Activated CD4-positive, alpha-beta T cell treated with anti-CD3 and anti-CD28 coated beads, Interleukin-2, amount 50 U/mL, for 4 hours (primary cell): Measurements from ENCODE around the gene ACVR2B.

Experiments
- DNase-seq, 2 experiments: peaks; one replicate each; pipeline ENCODE4 v3.0.0-alpha.2; 2020

Gene ACVR2B

GRCh38 chr3:38458796-38459498, 5.3 kb downstream of the ACVR2B start:
- DNase-seq = no peak

DNA sequence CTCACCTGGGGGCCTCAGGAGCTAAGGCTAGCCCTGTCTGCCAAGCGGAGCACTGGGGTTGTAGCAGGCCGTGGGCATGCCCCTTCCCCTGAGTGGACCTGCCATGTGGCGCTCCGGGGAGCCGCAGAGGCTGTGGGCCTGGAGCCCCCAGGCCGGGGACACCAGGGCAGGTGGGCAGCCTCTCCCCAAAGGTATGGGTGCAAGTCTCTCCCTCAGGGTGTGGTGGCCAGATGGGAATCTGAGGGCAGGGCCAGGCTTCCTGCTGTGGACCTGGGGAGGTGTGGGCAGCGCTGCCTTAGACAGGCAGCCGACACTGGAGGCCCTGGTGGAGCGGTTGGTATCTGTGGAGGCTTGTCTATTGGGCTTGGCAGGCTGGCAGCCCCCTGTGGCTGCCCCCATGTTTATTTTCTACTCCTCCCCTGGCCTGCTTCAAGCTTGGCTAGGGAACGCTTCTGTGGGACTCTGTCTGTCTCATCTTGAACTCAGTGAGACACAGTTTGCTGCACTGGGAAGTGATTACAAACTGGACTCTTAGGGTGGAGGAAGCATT, 5.9 kb downstream of the ACVR2B start:
- no peak for DNase-seq

DNA sequence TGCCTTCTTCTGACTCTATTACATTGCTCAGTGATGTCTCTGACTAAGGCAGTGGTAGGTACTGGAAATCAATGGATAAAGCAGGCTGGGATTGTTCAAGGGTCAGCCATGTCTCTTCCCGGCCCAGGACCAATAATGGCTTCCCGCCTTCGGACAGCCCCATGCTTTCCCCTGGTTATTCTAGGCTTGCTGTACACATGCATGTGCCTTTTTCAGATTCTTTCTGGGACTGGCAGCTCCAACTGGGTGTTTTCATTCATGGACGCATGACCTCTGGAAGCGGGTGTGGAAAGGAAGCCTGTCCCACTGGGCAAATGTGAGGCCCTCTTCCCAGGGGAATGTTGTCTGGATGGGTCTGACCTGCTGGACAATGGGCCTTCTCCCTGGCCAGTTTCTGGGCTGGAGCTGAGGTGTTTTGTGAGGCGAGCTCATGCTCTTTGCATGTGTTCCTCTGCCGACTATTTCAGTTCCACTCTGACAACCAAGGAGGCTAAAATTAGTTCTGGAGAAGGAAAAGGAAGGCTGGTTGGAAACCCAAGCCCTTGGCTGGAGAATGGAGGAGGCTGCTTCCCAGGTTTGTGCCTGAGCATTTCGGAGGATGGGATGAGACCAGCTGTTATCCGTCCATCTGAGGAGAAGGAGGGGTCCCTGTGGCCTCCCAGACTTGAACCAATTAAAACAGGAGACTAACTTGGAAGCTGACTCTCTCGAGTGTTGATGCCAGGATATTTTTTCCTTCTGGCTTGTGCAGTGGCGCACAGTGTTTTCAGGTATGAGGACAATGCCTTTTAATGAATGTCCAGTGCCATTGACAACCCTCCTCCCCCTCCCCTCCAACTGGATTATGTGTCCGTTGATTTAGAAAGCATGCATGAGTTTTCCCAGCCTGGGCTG, 6.9 kb downstream of the ACVR2B start:
- no peak for DNase-seq

- DNase-seq = no peak
These were observed 12.0 kb downstream of the ACVR2B start for GRCh38 chr3:38465588-38466154.

DNA sequence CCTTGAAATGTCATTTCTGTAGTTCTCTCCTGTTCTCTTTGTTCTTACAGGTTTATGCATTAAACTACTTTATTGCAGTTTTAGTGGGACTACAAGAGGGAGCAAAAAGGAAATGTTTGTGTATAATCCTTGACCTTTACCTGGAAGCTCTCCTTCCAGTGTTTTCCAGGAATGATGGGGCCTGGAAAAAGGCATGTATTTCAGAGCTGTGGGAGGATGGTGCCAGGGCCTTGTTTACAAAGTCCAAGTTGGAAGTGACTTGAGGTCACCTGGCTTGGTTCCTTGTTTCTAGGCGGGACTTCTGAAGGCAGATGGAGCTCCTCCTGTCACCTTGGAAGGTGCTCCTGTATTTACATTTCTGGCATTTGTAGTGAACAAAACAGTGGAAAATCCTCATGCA, 15.1 kb downstream of the ACVR2B start:
- DNase-seq = no peak

- DNase-seq = no peak
These were observed 16.2 kb downstream of the ACVR2B start for GRCh38 chr3:38469852-38470251.

DNA sequence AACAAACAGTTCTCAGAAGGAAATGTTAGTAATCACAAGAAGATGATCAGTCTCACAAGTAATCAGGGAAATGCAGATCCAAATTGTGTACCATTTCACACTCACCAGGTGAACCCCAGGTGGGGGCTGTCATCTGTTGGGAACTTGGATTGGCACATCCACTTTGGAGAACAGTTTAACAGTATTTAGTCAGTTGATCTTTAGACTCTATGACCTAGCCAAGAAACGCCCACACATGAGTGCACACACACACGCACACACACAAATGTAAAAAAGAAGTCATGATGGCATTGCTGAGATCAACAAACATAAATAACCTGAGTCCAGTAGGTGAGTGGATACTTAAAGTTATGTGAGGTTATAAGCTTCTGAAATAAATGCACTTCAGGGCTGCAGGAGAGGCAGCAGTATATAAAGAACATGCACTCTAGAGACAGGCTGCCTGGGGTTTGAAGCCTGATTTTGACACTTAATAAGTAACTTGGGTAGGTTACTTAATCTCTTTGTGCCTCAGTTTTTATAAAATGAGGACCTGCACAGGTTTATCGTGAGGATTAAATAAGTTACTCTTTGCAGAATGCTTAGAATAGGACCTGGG, 17.7 kb downstream of the ACVR2B start:
- DNase-seq = no peak

- DNase-seq = no peak
These were observed 18.7 kb downstream of the ACVR2B start for GRCh38 chr3:38472342-38472741.

DNA sequence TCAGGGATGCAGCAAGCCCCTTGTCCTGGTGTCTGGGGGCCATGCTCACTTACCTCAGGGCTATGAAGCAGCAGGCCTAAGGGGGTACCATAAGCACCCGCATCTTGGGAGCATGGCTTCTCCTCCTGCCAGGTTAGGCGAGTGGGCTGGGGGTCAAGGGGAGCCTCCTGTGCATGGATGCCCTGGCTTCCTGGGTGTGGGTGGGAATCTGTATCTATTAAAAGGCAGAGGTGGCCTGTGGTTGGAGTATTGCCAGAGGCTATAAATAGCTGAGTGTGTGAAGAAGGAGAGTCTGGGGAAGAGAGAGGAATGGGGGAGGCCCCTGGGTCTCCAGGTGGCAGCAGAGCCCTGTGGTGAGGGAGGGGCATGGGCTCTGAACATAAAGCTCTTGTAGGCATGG, 19.5 kb downstream of the ACVR2B start:
- DNase-seq = no peak

DNA sequence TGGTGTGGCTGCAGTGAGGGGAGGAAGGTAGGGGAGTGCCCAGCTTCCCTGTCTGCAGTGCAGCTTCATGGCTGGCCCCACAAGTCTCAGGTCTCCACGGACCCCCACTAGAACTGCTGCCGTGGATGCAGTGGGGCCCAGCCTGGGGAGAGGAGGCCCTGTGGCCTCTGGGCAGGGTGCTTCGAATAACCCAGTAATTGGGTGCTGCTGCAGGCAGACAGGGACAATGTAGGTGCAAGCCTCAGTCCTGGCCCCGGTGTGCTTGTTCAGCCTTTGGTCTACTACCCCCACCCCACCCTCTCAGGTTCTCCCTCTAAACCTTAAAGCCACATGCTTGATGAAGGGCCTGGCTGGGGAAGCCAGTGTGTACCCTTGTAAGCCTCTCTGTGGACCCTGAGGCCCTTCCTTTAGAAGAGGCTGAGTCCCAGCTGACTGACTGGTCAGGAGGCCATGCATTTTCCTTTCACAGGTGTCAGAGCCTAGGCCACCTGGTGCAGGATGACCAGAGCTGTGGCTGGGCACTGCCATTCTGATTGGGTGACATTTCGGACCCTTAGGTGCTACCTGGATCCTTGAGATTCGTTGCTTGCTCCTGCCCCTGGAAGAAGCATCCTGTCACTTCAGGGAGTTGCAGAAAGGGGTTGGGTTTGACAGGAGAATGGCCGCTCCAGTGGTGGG, 21.4 kb downstream of the ACVR2B start:
- DNase-seq = no peak

DNA sequence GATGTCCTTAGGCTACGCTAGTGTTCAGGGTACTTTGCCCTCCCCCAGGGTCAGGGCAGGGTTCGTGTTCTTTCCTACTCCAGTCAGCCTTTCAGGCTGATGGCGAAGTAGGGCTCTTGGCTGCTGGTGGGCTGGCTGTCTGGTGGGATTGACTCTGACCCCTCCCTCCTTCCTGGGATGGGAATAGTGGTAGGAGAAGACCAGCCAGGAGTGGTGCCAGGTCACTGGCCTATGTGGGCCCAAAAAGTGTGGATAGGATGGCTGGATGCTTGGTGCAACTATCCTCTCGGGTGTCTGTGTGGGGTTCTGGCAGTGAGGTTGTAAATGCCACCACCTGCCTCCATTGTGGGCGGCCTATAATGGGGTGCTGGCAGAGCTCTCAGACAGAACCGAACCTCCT, 22.0 kb downstream of the ACVR2B start:
- no peak for DNase-seq

DNA sequence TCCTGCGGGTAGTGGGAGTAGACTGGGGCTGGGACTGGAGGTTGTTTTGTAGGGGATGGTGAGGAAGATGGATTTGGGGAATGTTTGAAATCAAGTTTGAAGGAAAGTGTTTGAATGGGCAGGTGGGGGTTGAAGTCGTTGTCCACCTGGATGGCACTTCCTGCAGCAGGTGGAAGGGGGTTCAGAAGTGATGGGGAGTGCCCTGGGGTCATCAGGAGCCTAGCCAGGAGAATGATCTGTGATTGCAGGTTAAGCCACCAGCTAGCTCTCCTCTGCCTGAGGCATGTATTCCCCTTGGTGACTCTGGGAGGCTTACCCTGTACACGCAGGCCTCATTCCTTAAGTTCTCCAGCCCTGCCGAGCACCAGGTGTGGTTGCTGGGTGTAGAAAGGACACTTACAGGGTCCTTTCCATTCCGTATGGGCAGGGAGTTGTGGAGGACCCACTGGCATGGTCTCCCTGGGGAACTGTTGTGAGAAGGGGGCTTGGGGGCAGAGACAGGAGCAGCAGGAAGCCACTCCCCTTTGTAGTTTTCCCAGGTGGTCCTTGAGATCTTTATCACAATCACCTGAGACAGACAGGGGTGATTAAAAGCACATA, 22.6 kb downstream of the ACVR2B start:
- DNase-seq = no peak

DNA sequence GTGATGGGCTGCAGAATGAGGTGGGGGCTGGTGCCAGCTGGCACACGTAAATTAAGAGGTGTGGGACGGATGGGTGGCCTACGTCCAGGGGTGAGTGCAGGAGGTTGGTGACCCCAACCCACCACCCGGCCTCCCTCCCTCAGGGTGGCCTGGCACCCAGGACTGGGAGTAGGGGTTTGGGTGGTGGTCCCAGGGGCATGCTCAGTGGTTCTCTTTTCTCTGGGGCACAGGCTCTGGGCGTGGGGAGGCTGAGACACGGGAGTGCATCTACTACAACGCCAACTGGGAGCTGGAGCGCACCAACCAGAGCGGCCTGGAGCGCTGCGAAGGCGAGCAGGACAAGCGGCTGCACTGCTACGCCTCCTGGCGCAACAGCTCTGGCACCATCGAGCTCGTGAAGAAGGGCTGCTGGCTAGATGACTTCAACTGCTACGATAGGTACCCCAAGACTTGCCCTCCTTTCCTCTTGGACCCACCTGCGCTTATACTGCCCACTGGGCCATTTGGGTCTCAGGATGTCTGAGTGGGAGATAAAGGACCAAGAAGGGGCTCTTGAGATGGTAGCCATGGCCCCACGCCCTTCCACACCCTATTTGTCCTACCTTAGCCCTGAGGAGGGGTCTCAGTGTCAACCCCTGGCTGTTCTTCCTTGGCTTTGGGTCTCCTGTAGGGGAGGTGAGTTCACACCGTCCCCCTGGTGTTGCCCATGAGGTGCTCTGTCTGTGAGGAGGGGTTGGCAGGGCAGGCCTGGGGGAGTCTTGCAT, 23.5 kb downstream of the ACVR2B start:
- no peak for DNase-seq

DNA sequence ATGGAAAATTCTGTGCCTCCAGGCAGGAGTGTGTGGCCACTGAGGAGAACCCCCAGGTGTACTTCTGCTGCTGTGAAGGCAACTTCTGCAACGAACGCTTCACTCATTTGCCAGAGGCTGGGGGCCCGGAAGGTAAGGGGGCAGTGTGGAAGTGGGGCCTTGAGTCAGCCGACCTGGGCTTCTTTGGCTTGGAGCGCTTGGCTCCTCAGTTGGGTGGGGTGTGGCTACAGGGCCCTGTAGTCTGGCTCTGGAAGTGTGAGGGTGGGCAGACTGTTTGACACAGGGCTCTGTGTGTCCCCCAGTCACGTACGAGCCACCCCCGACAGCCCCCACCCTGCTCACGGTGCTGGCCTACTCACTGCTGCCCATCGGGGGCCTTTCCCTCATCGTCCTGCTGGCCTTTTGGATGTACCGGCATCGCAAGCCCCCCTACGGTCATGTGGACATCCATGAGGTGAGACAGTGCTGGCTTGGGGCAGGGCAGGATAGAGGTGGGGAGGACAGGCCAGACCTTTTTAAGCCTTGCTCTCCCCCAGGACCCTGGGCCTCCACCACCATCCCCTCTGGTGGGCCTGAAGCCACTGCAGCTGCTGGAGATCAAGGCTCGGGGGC, 24.3 kb downstream of the ACVR2B start:
- no peak for DNase-seq

GRCh38 chr3:38478901-38479300, 25.2 kb downstream of the ACVR2B start:
- no peak for DNase-seq

GRCh38 chr3:38479431-38480092, 25.9 kb downstream of the ACVR2B start:
- peak; percentile 24 to 33 for DNase-seq

DNA sequence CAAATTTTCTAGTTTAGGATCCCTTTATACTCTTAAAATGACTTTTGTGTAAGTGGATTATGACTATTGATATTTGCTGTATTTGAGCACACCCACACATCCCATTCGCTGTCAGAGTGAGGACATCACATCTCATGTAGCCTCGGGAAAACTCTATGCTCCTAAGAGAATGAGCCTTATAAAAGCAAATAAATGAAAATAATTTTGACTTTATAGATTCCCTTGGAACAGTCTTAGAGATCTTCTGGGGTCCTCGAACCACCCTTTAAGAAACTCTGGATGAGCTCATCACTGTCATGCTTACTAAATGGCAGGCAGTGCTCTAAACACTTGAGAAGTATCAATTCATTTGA, 26.4 kb downstream of the ACVR2B start:
- DNase-seq = no peak

GRCh38 chr3:38480930-38481329, 27.2 kb downstream of the ACVR2B start:
- DNase-seq = no peak

GRCh38 chr3:38482951-38483350, 29.3 kb downstream of the ACVR2B start:
- DNase-seq = no peak

- DNase-seq = no peak
These were observed 33.6 kb downstream of the ACVR2B start for GRCh38 chr3:38487323-38487722.

GRCh38 chr3:38488949-38489348, 35.3 kb downstream of the ACVR2B start:
- DNase-seq = no peak
